Measurements from ENCODE around the gene PHF20. TPM values are rescaled to one million over a fixed set of nuclear protein-coding genes. Genes with fewer than 3 reads are reported as not detected.
"Not testable (repeated sequence)": the region's sequence is repeated elsewhere in the genome, so short reads cannot be mapped to it uniquely, and the experiment has no call there.

PHF20 gene
- total RNA-seq, 1 experiment from 2014 or later, result 65.8 TPM

DNA sequence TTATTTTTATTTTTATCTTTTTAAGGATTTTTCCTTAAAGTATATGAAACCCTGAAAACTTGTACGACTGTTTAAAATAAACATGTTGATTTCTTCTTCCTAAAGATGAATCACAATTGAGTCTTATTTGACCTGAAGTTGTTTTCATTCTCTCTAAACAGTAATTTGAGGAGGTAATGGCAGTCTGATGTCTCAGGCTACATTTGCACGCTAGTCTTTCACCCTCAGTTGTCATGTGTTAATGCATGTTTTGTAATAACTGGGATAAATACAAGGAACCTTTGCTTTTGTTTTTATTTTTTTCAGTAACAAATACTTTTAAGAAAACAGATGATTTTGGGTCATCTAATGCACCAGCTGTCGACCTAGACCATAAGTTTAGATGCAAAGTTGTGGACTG, 127.2 kb downstream of the PHF20 start (continued):
- TF ChIP-seq, protein P1, sequence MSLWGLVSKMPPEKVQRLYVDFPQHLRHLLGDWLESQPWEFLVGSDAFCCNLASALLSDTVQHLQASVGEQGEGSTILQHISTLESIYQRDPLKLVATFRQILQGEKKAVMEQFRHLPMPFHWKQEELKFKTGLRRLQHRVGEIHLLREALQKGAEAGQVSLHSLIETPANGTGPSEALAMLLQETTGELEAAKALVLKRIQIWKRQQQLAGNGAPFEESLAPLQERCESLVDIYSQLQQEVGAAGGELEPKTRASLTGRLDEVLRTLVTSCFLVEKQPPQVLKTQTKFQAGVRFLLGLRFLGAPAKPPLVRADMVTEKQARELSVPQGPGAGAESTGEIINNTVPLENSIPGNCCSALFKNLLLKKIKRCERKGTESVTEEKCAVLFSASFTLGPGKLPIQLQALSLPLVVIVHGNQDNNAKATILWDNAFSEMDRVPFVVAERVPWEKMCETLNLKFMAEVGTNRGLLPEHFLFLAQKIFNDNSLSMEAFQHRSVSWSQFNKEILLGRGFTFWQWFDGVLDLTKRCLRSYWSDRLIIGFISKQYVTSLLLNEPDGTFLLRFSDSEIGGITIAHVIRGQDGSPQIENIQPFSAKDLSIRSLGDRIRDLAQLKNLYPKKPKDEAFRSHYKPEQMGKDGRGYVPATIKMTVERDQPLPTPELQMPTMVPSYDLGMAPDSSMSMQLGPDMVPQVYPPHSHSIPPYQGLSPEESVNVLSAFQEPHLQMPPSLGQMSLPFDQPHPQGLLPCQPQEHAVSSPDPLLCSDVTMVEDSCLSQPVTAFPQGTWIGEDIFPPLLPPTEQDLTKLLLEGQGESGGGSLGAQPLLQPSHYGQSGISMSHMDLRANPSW (CRISPR knock-in tag; conservative IDR thresholded peaks at IDR 0.05; ENCODE audit: low read depth), result no peak
- TF ChIP-seq GTF2I (CRISPR knock-in tag; conservative IDR thresholded peaks at IDR 0.05), result no peak
- TF ChIP-seq FOXP1 (CRISPR knock-in tag; IDR thresholded peaks at IDR 0.05; ENCODE audit: borderline replicate concordance), result no peak
- no peak for TF ChIP-seq CREM (CRISPR knock-in tag; IDR thresholded peaks at IDR 0.05)
- TF ChIP-seq NFE2L1 (CRISPR knock-in tag; IDR thresholded peaks at IDR 0.05), result no peak
- TF ChIP-seq, protein P2, sequence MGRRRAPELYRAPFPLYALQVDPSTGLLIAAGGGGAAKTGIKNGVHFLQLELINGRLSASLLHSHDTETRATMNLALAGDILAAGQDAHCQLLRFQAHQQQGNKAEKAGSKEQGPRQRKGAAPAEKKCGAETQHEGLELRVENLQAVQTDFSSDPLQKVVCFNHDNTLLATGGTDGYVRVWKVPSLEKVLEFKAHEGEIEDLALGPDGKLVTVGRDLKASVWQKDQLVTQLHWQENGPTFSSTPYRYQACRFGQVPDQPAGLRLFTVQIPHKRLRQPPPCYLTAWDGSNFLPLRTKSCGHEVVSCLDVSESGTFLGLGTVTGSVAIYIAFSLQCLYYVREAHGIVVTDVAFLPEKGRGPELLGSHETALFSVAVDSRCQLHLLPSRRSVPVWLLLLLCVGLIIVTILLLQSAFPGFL (CRISPR knock-in tag; IDR thresholded peaks at IDR 0.05; ENCODE audit: borderline replicate concordance), result no peak
- no peak for TF ChIP-seq CREB1 (CRISPR knock-in tag; IDR thresholded peaks at IDR 0.05)
- no peak for TF ChIP-seq SMAD4 (CRISPR knock-in tag; IDR thresholded peaks at IDR 0.05)
- TF ChIP-seq, protein P3, sequence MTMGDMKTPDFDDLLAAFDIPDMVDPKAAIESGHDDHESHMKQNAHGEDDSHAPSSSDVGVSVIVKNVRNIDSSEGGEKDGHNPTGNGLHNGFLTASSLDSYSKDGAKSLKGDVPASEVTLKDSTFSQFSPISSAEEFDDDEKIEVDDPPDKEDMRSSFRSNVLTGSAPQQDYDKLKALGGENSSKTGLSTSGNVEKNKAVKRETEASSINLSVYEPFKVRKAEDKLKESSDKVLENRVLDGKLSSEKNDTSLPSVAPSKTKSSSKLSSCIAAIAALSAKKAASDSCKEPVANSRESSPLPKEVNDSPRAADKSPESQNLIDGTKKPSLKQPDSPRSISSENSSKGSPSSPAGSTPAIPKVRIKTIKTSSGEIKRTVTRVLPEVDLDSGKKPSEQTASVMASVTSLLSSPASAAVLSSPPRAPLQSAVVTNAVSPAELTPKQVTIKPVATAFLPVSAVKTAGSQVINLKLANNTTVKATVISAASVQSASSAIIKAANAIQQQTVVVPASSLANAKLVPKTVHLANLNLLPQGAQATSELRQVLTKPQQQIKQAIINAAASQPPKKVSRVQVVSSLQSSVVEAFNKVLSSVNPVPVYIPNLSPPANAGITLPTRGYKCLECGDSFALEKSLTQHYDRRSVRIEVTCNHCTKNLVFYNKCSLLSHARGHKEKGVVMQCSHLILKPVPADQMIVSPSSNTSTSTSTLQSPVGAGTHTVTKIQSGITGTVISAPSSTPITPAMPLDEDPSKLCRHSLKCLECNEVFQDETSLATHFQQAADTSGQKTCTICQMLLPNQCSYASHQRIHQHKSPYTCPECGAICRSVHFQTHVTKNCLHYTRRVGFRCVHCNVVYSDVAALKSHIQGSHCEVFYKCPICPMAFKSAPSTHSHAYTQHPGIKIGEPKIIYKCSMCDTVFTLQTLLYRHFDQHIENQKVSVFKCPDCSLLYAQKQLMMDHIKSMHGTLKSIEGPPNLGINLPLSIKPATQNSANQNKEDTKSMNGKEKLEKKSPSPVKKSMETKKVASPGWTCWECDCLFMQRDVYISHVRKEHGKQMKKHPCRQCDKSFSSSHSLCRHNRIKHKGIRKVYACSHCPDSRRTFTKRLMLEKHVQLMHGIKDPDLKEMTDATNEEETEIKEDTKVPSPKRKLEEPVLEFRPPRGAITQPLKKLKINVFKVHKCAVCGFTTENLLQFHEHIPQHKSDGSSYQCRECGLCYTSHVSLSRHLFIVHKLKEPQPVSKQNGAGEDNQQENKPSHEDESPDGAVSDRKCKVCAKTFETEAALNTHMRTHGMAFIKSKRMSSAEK (CRISPR knock-in tag; IDR thresholded peaks at IDR 0.05; ENCODE audit: borderline replicate concordance), result no peak
- TF ChIP-seq, protein P4, sequence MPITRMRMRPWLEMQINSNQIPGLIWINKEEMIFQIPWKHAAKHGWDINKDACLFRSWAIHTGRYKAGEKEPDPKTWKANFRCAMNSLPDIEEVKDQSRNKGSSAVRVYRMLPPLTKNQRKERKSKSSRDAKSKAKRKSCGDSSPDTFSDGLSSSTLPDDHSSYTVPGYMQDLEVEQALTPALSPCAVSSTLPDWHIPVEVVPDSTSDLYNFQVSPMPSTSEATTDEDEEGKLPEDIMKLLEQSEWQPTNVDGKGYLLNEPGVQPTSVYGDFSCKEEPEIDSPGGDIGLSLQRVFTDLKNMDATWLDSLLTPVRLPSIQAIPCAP (CRISPR knock-in tag; IDR thresholded peaks at IDR 0.05), result no peak
- TF ChIP-seq, protein P5, sequence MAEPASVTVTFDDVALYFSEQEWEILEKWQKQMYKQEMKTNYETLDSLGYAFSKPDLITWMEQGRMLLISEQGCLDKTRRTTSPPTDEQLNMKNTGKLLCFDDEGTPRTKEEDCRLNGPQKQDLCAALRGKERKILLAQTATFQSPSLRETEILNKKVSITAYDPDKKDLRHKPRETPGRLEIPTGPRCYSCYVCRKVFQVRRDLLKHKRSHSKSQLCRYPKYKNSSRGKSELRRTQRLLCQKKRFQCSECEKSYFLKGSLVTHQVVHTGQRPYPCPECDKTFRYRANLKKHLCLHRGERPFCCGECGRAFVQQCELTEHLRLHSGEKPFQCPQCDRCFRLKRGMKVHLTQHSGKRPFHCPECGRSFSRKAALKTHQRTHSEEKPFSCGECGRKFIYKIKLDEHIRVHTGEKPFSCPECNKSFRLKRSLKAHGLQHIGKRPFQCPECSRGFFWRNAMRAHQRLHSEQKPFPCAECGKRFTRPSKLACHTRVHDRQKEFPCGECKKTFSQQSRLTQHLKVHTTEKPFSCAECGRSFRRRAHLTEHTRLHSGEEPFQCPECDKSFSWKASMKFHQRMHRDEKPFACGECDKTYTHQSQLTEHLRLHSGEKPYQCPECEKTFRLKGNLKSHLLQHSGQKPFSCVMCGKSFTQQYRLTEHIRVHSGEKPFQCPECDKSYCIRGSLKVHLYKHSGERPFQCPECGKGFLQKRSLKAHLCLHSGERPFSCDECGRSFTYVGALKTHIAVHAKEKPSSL (CRISPR knock-in tag; conservative IDR thresholded peaks at IDR 0.05), result no peak
- TF ChIP-seq EMX1 (CRISPR knock-in tag; IDR thresholded peaks at IDR 0.05), result no peak
- TF ChIP-seq, protein P6, sequence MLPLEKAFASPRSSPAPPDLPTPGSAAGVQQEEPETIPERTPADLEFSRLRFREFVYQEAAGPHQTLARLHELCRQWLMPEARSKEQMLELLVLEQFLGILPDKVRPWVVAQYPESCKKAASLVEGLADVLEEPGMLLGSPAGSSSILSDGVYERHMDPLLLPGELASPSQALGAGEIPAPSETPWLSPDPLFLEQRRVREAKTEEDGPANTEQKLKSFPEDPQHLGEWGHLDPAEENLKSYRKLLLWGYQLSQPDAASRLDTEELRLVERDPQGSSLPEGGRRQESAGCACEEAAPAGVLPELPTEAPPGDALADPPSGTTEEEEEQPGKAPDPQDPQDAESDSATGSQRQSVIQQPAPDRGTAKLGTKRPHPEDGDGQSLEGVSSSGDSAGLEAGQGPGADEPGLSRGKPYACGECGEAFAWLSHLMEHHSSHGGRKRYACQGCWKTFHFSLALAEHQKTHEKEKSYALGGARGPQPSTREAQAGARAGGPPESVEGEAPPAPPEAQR (CRISPR knock-in tag; IDR thresholded peaks at IDR 0.05), result no peak
- no peak for TF ChIP-seq TEAD4 (CRISPR knock-in tag; IDR thresholded peaks at IDR 0.05)

DNA sequence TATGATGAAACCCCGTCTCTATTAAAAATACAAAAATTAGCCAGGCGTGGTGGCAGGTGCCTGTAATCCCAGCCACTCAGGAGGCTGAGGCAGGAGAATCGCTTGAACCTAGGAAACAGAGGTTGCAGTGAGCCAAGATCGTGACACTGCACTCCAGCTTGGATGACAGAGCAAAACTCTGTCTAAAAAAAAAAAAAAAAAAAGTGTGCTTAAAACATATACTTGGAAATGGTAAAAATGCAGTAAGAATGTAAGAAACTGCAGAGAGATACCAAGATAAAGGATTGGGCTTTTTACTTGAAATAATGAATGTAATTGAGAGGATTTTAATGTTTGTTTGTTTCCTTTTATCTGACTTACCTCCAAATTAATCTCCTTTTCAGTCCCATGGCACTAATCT, 129.4 kb downstream of the PHF20 start:
- H3K4me3 Mint-ChIP-seq; POLR2A ChIA-PET; H3K9me3 Mint-ChIP-seq; DNase-seq (ENCODE audit: low spot score); H3K27ac Mint-ChIP-seq; H3K27me3 Mint-ChIP-seq (ENCODE audit: low read depth); ATAC-seq; H3K4me1 Mint-ChIP-seq: not testable (repeated sequence)
- CTCF ChIA-PET, result interaction anchor here (1.3 kb wide), 1 partner anchor 17 kb away, joined by 4 read pairs; no protein-coding TSS in a partner anchor
- H3K36me3 Mint-ChIP-seq, result peaks cover 36% of the 10 kb centered on the region
